Measurements from ENCODE around the gene SPAG17. TPM values are rescaled to one million over a fixed set of nuclear protein-coding genes. Genes with fewer than 3 reads are reported as not detected.

SPAG17 gene
- total RNA-seq, 1 donor from 2014 or later = not detected

- Histone ChIP-seq H3K36me3 (peaks cover 26% of the 10 kb centered on the region), H3K4me1 (no peaks in the 10 kb centered on the region), H3K9me3 (replicated peaks) (no peaks in the 10 kb centered on the region), H3K27me3 (ENCODE audit: low read depth) (no peaks in the 10 kb centered on the region), H3K27ac (replicated peaks) (no peak overlapping the region), H3K4me3 (no peak overlapping the region)
- intact Hi-C loops (cut with micrococcal nuclease) = no loop called here
- no peak for DNase-seq
- TF ChIP-seq CTCF (IDR thresholded peaks at IDR 0.05; ENCODE audit: borderline replicate concordance) = no peak
Observed at GRCh38 chr1:117964290-117965038, 220.6 kb downstream of the SPAG17 start.

- no peaks in the 10 kb centered on the region for H3K27me3 ChIP-seq (ENCODE audit: low read depth)
- no peak for DNase-seq
- H3K4me1 ChIP-seq = no peaks in the 10 kb centered on the region
- TF ChIP-seq CTCF (IDR thresholded peaks at IDR 0.05; ENCODE audit: borderline replicate concordance) = no peak
- peaks cover 75% of the 10 kb centered on the region for H3K36me3 ChIP-seq
- H3K9me3 ChIP-seq (replicated peaks) = no peaks in the 10 kb centered on the region
- no peak overlapping the region for H3K4me3 ChIP-seq
- intact Hi-C loops (cut with micrococcal nuclease) = no loop called here
- H3K27ac ChIP-seq (replicated peaks) = no peak overlapping the region
Observed at GRCh38 chr1:117959364-117959763, 225.7 kb downstream of the SPAG17 start.

- Histone ChIP-seq H3K4me1 (no peaks in the 10 kb centered on the region), H3K36me3 (peaks cover 95% of the 10 kb centered on the region), H3K27ac (replicated peaks) (no peak overlapping the region), H3K27me3 (ENCODE audit: low read depth) (no peaks in the 10 kb centered on the region), H3K9me3 (replicated peaks) (no peaks in the 10 kb centered on the region), H3K4me3 (no peak overlapping the region)
- intact Hi-C loops (cut with micrococcal nuclease) = no loop called here
- DNase-seq = no peak
- TF ChIP-seq CTCF (IDR thresholded peaks at IDR 0.05; ENCODE audit: borderline replicate concordance) = no peak
Observed at GRCh38 chr1:117952386-117952785, 232.6 kb downstream of the SPAG17 start.

GRCh38 chr1:117942293-117942692 lies 242.7 kb downstream of the SPAG17 start:
- H3K27ac ChIP-seq (replicated peaks) = no peak overlapping the region
- intact Hi-C loops (cut with micrococcal nuclease) = no loop called here
- DNase-seq = no peak
- H3K9me3 ChIP-seq (replicated peaks) = no peaks in the 10 kb centered on the region
- peaks cover 100% of the 10 kb centered on the region for H3K36me3 ChIP-seq
- H3K4me3 ChIP-seq = no peak overlapping the region
- H3K4me1 ChIP-seq = no peaks in the 10 kb centered on the region
- H3K27me3 ChIP-seq (ENCODE audit: low read depth) = no peaks in the 10 kb centered on the region
- no peak for TF ChIP-seq CTCF (IDR thresholded peaks at IDR 0.05; ENCODE audit: borderline replicate concordance)

GRCh38 chr1:117933769-117934168 lies 251.3 kb downstream of the SPAG17 start:
- intact Hi-C loops (cut with micrococcal nuclease) = no loop called here
- Histone ChIP-seq H3K4me1 (peaks cover 35% of the 10 kb centered on the region), H3K9me3 (replicated peaks) (no peaks in the 10 kb centered on the region), H3K4me3 (no peak overlapping the region), H3K36me3 (peaks cover 46% of the 10 kb centered on the region), H3K27me3 (ENCODE audit: low read depth) (no peaks in the 10 kb centered on the region), H3K27ac (replicated peaks) (no peak overlapping the region)
- DNase-seq = no peak
- no peak for TF ChIP-seq CTCF (IDR thresholded peaks at IDR 0.05; ENCODE audit: borderline replicate concordance)
